ENCODE measurements around the gene MRPL21. TPM values are rescaled to one million over a fixed set of nuclear protein-coding genes. Genes with fewer than 3 reads are reported as not detected.

Gene MRPL21
- total RNA-seq, 1 experiment from 2014 or later, result 82.3 TPM

Other genes starting within 250 kb of the MRPL21 start
- 102 to 110 TPM (median 108 TPM) in 3 replicates for gene GAL, start 219.3 kb downstream of the MRPL21 start, total RNA-seq (2021)
- gene TESMIN, start 152.3 kb downstream of the MRPL21 start, total RNA-seq (2021), result 78.8 to 91.9 TPM (median 85.6 TPM) in 3 replicates
- 18.4 to 28.1 TPM (median 20.3 TPM) in 3 replicates for gene CPT1A, start 61.9 kb downstream of the MRPL21 start, total RNA-seq (2021)
- 17.8 to 22.5 TPM (median 19.3 TPM) in 3 replicates for gene IGHMBP2, start 59 bp upstream of the MRPL21 start, total RNA-seq (2021)
- gene MRGPRD, start 77.2 kb upstream of the MRPL21 start, total RNA-seq (2021), result not detected in 3 replicates
- gene MRGPRF, start 109.4 kb upstream of the MRPL21 start, total RNA-seq (2021), result 3.8 to 6.5 TPM (median 5.5 TPM) in 3 replicates
- 20.2 to 24.6 TPM (median 22.0 TPM) in 3 replicates for gene TPCN2, start 145.1 kb upstream of the MRPL21 start, total RNA-seq (2021)